Mononuclear cell (primary cell): ENCODE results near the gene PRSS1. TPM values are rescaled to one million over a fixed set of nuclear protein-coding genes. Genes with fewer than 3 reads are reported as not detected.
"Not testable (repeated sequence)": the region's sequence is repeated elsewhere in the genome, so short reads cannot be mapped to it uniquely, and the experiment has no call there.

ENCODE experiments used
- H3K27me3 ChIP-seq: 2 replicates; pipeline ENCODE4 v1.6.0; 2011; ENCODE audit warnings: low read length, control low read depth; ENCODE audit not compliant: insufficient read depth
- H3K4me1 ChIP-seq: 2 replicates; pipeline ENCODE4 v1.5.1; 2011; ENCODE audit warnings: mild to moderate bottlenecking, low read length, control low read depth; ENCODE audit not compliant: insufficient read depth
- H3K4me3 ChIP-seq: 2 replicates; pipeline ENCODE4 v1.5.1; 2011; ENCODE audit warnings: mild to moderate bottlenecking, low read length, moderate library complexity
- H3K9me3 ChIP-seq: 2 replicates; pipeline ENCODE4 v1.5.1; 2011; ENCODE audit warnings: low read depth, mild to moderate bottlenecking, control low read depth, low read length
- total RNA-seq: library from RNA; depleted of rRNA; stranded (reverse); fragments of >200 nt; gene quantifications from one replicate; pipeline ENCODE4 v1.2.3, GENCODE V29; 2012

The PRSS1 gene
- total RNA-seq, 1 donor = 0.73 TPM

DNA sequence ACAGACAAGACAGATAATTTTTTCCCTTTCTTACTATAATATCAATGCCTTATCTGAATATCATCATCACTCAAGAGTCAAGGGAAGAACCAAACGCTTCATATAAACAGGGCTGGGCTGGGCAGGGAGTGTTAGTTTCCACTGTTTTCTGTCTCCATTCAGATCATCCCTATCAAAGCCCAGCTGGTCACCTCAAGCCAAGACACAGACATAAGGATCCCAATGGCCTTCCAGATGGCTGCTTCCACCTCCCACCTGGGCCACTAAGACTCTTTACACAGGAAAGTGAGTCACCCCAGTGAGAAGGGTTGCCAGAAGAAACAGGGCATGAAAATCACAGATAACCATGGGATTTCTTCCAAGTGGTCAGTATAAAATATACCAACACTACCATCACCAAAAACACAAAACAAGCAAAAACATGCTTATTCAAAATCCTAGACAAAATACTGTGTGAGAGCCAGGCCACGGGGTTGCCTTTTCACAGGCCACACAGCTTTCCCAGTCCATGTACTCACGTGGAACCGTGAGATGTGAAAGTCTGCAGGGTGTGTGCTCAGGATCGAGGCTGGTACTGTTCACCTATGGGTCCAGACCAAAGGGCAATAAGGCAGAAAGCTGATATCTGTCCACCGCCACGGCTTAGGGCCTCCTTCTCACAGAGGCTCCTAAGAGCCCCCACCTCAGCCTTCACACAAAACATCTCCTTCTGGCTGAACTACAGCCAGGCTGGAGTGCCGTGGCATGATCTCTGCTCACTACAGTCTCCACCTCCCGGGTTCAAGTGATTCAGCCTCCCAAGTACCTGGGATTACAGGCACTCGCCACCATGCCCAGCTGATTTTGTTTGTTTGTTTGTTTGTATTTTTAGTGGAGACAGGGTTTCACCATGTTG, 5.7 kb downstream of the PRSS1 start:
- Histone ChIP-seq H3K27me3 (no peaks in the 10 kb centered on the region), H3K4me1 (no peaks in the 10 kb centered on the region), H3K4me3 (no peak overlapping the region), H3K9me3 (no peaks in the 10 kb centered on the region)

DNA sequence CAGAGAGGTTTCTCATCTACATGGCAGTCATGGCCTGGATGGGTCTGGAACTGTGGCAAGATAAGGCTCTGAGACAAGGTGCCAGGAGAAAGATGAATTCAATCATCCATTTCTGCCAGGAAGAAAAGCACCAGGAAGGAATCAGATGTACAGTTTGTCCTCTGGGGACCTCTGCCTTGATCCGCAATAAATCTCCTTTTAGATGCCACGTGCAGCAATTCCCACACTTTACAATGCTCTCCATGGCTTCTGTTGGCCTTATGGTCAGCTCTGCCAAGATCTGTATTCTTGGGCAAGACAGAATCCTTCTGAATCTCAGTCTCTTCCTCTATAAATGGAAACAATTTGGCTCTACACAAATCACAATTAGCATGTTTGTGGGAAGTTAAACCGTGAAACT, 9.0 kb downstream of the PRSS1 start:
- H3K27me3 ChIP-seq, H3K9me3 ChIP-seq, H3K4me1 ChIP-seq, H3K4me3 ChIP-seq: not testable (repeated sequence)

DNA sequence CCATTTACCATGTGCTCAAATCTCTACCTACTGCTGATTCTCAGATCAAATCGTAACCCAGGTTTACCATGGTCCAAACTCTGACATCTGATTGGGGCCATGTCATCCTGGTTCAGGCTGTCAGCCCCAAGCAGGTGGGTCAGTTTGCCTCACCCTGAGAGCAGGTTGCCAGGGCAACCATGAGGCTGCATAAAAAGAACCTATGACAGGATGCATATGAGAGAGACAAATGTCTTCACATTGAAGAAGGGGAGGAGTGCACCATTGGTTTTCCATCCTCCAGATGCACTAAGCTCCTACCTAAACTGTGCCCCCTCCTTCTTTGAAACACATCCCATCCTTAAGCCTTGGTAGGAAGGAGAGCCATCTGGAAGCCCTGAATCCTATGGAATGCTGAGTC, 10.2 kb downstream of the PRSS1 start:
- H3K27me3 ChIP-seq = no peaks in the 10 kb centered on the region
- no peak overlapping the region for H3K4me3 ChIP-seq
- H3K4me1 ChIP-seq = no peaks in the 10 kb centered on the region
- H3K9me3 ChIP-seq = no peaks in the 10 kb centered on the region

DNA sequence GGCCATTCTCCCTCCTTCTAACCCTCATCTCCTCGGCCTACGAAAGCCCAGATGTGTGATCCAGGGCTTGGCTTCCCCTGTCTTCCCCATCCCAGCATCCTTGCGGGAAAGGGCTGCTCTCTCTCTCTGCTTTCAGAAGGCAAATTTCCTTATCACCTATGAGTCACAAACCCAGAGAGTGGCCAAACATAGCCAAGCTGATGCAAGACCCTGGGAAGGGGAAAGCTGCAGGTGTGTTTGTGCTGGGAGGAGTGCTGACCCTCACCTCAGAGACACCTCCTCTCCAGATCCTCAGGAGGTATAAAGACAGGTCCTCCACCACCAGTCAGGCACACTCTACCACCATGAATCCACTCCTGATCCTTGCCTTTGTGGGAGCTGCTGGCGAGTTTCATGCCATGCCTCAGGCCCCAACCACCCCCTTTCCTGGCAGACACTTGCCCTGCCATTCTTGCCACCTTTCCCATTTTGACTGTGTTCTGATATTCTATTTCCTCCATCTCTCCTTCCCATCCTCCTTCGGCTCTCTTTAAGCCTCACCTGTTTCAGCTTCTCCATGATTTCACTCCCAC, 10.9 kb downstream of the PRSS1 start:
- Histone ChIP-seq H3K9me3 (no peaks in the 10 kb centered on the region), H3K27me3 (no peaks in the 10 kb centered on the region), H3K4me1 (no peaks in the 10 kb centered on the region), H3K4me3 (no peak overlapping the region)

DNA sequence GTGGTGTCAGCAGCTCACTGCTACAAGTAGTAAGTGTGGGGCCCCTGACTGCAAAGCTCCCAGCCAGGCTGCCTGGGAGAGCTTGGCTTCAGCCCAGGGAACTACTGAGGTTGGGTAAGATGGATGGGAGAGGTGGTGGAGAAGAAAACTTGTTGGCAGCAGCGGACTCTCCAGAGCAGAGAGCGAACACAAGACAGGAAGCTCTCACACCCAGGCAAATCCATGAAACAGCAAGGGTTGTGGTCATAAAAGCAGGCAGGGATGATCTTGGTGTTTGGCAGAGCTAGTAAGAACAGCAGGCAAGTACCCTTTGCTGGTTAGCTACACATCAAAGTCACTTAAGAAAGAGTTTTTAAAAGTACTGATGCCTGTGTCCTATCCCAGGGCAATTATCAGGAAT, 12.3 kb downstream of the PRSS1 start:
- H3K9me3 ChIP-seq, H3K27me3 ChIP-seq, H3K4me3 ChIP-seq, H3K4me1 ChIP-seq: not testable (repeated sequence)

DNA sequence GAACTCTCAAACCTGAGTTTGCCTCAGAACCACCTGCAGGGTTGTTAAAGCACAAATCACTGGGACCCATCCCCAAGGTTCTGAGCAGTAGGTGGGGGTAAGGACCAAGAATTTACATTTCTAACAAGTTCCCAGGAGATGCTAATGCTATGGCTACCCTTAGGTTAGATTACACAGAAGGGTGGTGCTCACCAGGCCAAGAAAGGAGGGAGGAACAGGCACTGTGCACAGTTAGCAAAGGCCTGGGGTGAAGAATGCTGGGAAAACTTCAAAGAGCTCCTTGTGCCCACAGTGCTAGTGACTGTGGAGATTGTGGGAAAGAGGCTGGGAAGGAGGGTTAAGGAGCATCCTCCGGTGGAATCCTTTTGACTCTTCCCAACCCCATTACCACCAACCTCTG, 12.8 kb downstream of the PRSS1 start:
- H3K27me3 ChIP-seq = no peaks in the 10 kb centered on the region
- H3K9me3 ChIP-seq = no peaks in the 10 kb centered on the region
- H3K4me3 ChIP-seq = no peak overlapping the region
- no peaks in the 10 kb centered on the region for H3K4me1 ChIP-seq

DNA sequence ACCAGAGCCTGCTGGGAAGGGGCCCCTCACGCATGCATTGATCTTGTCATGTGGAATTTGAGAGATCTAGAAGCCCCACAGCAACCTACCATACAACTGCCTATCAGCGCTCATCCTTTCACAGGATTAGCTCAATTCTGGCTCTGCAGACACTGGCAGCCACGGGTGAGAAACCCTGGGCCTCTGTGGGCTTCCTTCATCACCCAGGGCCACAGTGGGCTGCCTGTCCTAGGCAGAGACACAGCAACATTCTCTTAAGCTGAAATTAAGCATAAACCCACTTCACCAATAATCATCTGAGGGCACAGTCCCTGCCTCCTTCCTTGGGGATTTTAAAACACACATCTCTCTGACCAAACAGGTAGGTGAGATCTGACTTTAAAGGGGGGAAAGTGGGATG, 18.2 kb downstream of the PRSS1 start:
- H3K27me3 ChIP-seq = no peaks in the 10 kb centered on the region
- no peaks in the 10 kb centered on the region for H3K9me3 ChIP-seq
- no peaks in the 10 kb centered on the region for H3K4me1 ChIP-seq
- H3K4me3 ChIP-seq = no peak overlapping the region

DNA sequence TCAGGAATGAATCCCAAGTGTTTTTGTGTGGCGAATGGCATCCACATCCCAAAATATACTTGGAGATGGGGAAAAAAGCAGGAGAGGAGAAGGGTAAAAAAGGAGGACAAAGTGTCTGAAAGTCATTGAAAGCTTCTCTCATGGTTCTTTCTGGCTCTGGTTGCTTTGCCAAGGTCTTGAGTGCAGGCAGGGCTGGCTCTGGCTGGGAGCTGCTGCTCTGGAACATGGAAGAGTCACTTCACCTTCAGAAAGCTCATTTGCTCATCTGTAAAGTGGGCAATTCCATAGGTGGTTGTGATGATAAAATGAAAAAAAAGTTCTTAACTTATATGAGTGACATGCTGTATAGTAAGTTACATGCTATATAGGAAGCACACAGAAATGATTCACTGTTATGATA, 18.6 kb downstream of the PRSS1 start:
- H3K27me3 ChIP-seq = no peaks in the 10 kb centered on the region
- no peaks in the 10 kb centered on the region for H3K9me3 ChIP-seq
- H3K4me3 ChIP-seq = no peak overlapping the region
- H3K4me1 ChIP-seq = no peaks in the 10 kb centered on the region

DNA sequence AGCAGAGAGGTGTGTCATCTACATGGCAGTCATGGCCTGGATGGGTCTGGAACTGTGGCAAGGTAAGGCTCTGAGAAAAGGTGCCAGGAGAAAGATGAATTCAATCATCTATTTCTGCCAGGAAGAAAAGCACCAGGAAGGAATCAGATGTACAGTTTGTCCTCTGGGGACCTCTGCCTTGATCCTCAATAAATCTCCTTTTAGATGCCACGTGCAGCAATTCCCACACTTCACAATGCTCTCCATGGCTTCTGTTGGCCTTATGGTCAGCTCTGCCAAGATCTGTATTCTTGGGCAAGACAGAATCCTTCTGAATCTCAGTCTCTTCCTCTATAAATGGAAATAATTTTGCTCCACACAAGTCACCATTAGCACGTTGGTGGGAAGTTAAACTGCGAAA, 19.6 kb downstream of the PRSS1 start:
- H3K4me1 ChIP-seq, H3K9me3 ChIP-seq, H3K27me3 ChIP-seq, H3K4me3 ChIP-seq: not testable (repeated sequence)

DNA sequence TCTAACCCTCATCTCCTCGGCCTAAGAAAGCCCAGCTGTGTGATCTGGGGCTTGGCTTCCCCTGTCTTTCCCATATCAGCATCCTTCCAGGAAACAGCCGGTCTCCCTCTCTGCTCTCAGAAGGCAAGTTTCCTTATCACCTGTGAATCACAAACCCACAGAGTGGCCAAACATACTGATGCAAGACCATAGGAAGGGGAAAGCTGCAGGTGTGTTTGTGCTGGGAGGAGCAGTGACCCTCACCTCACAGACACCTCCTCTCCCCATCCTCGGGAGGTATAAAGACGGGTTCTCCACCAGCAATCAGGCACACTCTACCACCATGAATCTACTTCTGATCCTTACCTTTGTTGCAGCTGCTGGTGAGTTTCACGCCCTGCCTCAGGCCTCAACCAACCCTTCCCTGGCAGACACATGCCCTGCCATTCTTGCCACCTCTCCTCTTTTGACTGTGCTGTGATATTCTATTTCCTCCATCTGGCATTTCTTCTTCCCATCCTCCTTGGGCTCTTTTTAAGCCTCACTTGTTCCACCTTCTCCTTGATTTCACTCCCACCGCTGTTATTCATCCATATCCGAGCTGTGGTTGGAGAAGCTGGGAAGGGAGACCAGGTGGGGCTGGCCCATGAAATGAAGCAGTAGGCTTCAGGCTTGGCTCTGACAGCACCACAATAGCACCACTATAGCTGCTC, 21.5 kb downstream of the PRSS1 start, which contains the start of gene PRSS2:
TSS of gene PRSS2 (plus strand) at position 310 of the 692 bp plus-strand sequence. CDS start at position 323, 13 bp downstream.
- H3K4me1 ChIP-seq = no peaks in the 10 kb centered on the region
- no peaks in the 10 kb centered on the region for H3K9me3 ChIP-seq
- H3K4me3 ChIP-seq = no peak within 1 kb of the TSS

DNA sequence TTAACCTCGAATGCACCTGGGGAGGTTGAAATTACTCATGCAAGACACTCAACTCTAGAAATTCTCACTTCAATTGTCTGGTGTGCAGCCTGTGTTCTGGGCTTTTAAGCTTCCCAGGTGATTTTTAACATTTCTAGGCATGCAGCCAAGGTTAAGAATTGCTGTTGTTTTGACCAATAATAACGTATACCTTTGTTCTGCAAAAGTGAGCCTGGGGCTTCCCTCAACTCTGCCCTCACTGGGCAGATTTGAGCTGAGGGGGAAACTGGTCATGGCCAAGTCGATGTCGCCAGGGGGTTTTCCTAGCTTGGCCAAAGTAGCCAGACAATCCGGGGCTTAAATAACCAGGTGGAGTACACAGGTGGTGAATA, 22.1 kb downstream of the PRSS1 start:
- no peak overlapping the region for H3K4me3 ChIP-seq
- no peaks in the 10 kb centered on the region for H3K9me3 ChIP-seq
- no peaks in the 10 kb centered on the region for H3K27me3 ChIP-seq
- H3K4me1 ChIP-seq = no peaks in the 10 kb centered on the region

More for the DNA sequence above, 21.5 kb downstream of the PRSS1 start, which contains the start of gene PRSS2:
- H3K27me3 ChIP-seq = no peaks in the 10 kb centered on the region

DNA sequence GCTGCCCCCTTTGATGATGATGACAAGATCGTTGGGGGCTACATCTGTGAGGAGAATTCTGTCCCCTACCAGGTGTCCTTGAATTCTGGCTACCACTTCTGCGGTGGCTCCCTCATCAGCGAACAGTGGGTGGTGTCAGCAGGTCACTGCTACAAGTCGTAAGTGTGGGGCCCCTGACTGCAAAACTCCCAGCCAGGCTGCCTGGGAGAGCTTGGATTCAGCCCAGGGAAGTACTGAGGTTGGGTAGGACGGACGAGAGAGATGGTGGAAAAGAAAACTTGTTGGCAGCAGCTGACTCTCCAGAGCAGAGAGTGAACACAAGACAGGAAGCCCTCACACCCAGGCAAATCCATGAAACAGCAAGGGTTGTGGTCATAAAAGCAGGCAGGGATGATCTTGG, 22.8 kb downstream of the PRSS1 start:
- Histone ChIP-seq H3K27me3 (no peaks in the 10 kb centered on the region), H3K4me3 (no peak overlapping the region), H3K9me3 (no peaks in the 10 kb centered on the region)

DNA sequence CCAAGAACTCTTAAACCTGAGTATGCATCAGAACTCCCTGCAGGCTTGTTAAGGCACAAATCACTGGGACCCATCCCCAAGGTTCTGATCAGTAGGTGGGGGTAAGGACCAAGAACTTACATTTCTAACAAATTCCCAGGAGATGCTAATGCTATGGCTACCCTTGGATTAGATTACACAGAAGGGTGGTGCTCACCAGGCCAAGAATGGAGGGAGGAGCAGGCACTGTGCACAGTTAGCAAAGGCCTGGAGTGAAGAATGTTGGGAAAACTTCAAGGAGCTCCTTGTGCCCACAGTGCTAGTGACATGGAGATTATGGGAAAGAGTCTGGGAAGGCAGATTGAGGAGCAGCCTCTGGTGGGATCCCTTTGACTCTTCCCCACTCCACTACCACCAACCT, 23.4 kb downstream of the PRSS1 start:
- H3K4me3 ChIP-seq = no peak overlapping the region
- no peaks in the 10 kb centered on the region for H3K4me1 ChIP-seq
- no peaks in the 10 kb centered on the region for H3K27me3 ChIP-seq
- no peaks in the 10 kb centered on the region for H3K9me3 ChIP-seq

More for the DNA sequence above, 22.8 kb downstream of the PRSS1 start:
- H3K4me1 ChIP-seq = no peaks in the 10 kb centered on the region

DNA sequence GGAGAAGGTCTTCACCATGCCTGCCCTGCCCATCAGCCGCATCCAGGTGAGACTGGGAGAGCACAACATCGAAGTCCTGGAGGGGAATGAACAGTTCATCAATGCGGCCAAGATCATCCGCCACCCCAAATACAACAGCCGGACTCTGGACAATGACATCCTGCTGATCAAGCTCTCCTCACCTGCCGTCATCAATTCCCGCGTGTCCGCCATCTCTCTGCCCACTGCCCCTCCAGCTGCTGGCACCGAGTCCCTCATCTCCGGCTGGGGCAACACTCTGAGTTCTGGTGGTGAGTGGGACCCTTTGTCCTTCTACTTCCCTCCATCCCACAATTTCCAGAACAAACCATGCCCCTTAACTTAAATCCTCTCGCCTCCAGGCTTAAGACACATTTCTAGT, 24.0 kb downstream of the PRSS1 start:
- H3K4me3 ChIP-seq = no peak overlapping the region
- H3K4me1 ChIP-seq = no peaks in the 10 kb centered on the region
- H3K9me3 ChIP-seq = no peaks in the 10 kb centered on the region
- no peaks in the 10 kb centered on the region for H3K27me3 ChIP-seq

DNA sequence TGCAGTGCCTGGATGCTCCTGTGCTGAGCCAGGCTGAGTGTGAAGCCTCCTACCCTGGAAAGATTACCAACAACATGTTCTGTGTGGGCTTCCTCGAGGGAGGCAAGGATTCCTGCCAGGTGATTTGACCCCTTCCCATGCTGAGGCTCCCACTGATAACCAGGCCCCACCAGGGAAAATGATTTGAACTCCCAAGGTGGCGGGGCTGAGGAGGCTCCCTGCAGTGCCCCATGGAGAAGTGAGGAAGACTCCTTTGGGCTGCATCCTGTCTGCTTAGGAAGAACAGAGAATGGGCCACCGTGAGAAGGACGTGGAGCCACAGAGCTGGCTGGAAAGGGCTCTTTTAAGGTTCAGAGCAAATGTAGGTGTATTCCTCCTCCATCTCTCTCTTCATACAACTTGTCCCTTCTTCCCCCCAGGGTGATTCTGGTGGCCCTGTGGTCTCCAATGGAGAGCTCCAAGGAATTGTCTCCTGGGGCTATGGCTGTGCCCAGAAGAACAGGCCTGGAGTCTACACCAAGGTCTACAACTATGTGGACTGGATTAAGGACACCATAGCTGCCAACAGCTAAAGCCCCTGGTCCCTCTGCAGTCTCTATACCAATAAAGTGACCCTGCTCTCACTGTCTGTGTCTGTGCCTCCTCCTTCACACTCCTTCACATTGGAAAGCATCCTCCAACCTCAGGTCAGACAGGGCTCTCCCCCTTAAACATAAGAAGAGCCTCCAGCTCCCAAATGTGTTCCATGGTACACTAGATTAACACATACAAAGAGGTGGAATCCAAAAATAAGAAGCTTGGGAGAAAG, 24.9 kb downstream of the PRSS1 start:
- H3K27me3 ChIP-seq = no peaks in the 10 kb centered on the region
- no peak overlapping the region for H3K4me3 ChIP-seq
- no peaks in the 10 kb centered on the region for H3K4me1 ChIP-seq
- H3K9me3 ChIP-seq = no peaks in the 10 kb centered on the region
